ENCODE measurements around the gene FER. TPM values are rescaled to one million over a fixed set of nuclear protein-coding genes. Genes with fewer than 3 reads are reported as not detected.

The FER gene
- total RNA-seq, 1 donor from 2014 or later = 30.9 TPM

GRCh38 chr5:108998216-108998615 lies 250.5 kb downstream of the FER start:
- Mint-ChIP-seq H3K4me3 (ENCODE audit: unreplicated experiment) (no peak overlapping the region), H3K27ac (ENCODE audit: unreplicated experiment) (no peak overlapping the region), H3K9me3 (ENCODE audit: unreplicated experiment) (peaks cover 17% of the 10 kb centered on the region), H3K27me3 (ENCODE audit: unreplicated experiment) (peaks cover 7% of the 10 kb centered on the region), H3K36me3 (ENCODE audit: unreplicated experiment) (peaks cover 23% of the 10 kb centered on the region), H3K4me1 (ENCODE audit: low read depth, unreplicated experiment) (peaks cover 2% of the 10 kb centered on the region)
- no peak for DNase-seq
- no peak for TF ChIP-seq CTCF (IDR thresholded peaks at IDR 0.05; ENCODE audit: partially characterized antibody, unreplicated experiment)

GRCh38 chr5:109003928-109004327 lies 256.2 kb downstream of the FER start:
- Mint-ChIP-seq H3K4me3 (ENCODE audit: unreplicated experiment) (no peak overlapping the region), H3K27me3 (ENCODE audit: unreplicated experiment) (peaks cover 2% of the 10 kb centered on the region), H3K36me3 (ENCODE audit: unreplicated experiment) (no peaks in the 10 kb centered on the region), H3K4me1 (ENCODE audit: low read depth, unreplicated experiment) (no peaks in the 10 kb centered on the region), H3K27ac (ENCODE audit: unreplicated experiment) (no peak overlapping the region), H3K9me3 (ENCODE audit: unreplicated experiment) (no peaks in the 10 kb centered on the region)
- TF ChIP-seq CTCF (IDR thresholded peaks at IDR 0.05; ENCODE audit: partially characterized antibody, unreplicated experiment) = no peak
- DNase-seq = no peak

GRCh38 chr5:109005297-109006009 lies 257.8 kb downstream of the FER start:
- H3K4me3 Mint-ChIP-seq (ENCODE audit: unreplicated experiment) = no peak overlapping the region
- DNase-seq = no peak
- no peaks in the 10 kb centered on the region for H3K36me3 Mint-ChIP-seq (ENCODE audit: unreplicated experiment)
- no peaks in the 10 kb centered on the region for H3K4me1 Mint-ChIP-seq (ENCODE audit: low read depth, unreplicated experiment)
- peaks cover 2% of the 10 kb centered on the region for H3K27me3 Mint-ChIP-seq (ENCODE audit: unreplicated experiment)
- TF ChIP-seq CTCF (IDR thresholded peaks at IDR 0.05; ENCODE audit: partially characterized antibody, unreplicated experiment) = no peak
- no peak overlapping the region for H3K27ac Mint-ChIP-seq (ENCODE audit: unreplicated experiment)
- no peaks in the 10 kb centered on the region for H3K9me3 Mint-ChIP-seq (ENCODE audit: unreplicated experiment)

- H3K4me3 Mint-ChIP-seq (ENCODE audit: unreplicated experiment) = no peak overlapping the region
- peaks cover 2% of the 10 kb centered on the region for H3K27me3 Mint-ChIP-seq (ENCODE audit: unreplicated experiment)
- no peaks in the 10 kb centered on the region for H3K9me3 Mint-ChIP-seq (ENCODE audit: unreplicated experiment)
- TF ChIP-seq CTCF (IDR thresholded peaks at IDR 0.05; ENCODE audit: partially characterized antibody, unreplicated experiment) = no peak
- no peaks in the 10 kb centered on the region for H3K4me1 Mint-ChIP-seq (ENCODE audit: low read depth, unreplicated experiment)
- no peak for DNase-seq
- no peak overlapping the region for H3K27ac Mint-ChIP-seq (ENCODE audit: unreplicated experiment)
- H3K36me3 Mint-ChIP-seq (ENCODE audit: unreplicated experiment) = no peaks in the 10 kb centered on the region
Measured at GRCh38 chr5:109006129-109006528, 258.4 kb downstream of the FER start.

- no peaks in the 10 kb centered on the region for H3K27me3 Mint-ChIP-seq (ENCODE audit: unreplicated experiment)
- no peak for TF ChIP-seq CTCF (IDR thresholded peaks at IDR 0.05; ENCODE audit: partially characterized antibody, unreplicated experiment)
- H3K4me3 Mint-ChIP-seq (ENCODE audit: unreplicated experiment) = no peak overlapping the region
- DNase-seq = no peak
- no peaks in the 10 kb centered on the region for H3K4me1 Mint-ChIP-seq (ENCODE audit: low read depth, unreplicated experiment)
- peaks cover 4% of the 10 kb centered on the region for H3K36me3 Mint-ChIP-seq (ENCODE audit: unreplicated experiment)
- H3K27ac Mint-ChIP-seq (ENCODE audit: unreplicated experiment) = no peak overlapping the region
- H3K9me3 Mint-ChIP-seq (ENCODE audit: unreplicated experiment) = no peaks in the 10 kb centered on the region
Measured at GRCh38 chr5:109016300-109016699, 268.6 kb downstream of the FER start.
